HepG2 (cell line): Measurements from ENCODE around the gene CRADD. TPM values are rescaled to one million over a fixed set of nuclear protein-coding genes. Genes with fewer than 3 reads are reported as not detected.
"Not testable (repeated sequence)": the region's sequence is repeated elsewhere in the genome, so short reads cannot be mapped to it uniquely, and the experiment has no call there.

Experiments
- ATAC-seq: fragments of 200-7000 bp; cut with Tn5 transposase; 3 replicates; pipeline ENCODE4 v1.9.1; 2020; ENCODE audit warnings: mild to moderate bottlenecking, moderate library complexity
- BruUV-seq: library from RNA; stranded (reverse); fragments of 400-500 nt; replicated peaks from 2 replicates; lab custom pipeline; 2021; lab: Mats Ljungman, UMichigan
- CTCF ChIA-PET: fragments of 300-600 bp; formaldehyde crosslinking; extraction: SDS; loops from one replicate; lab custom pipeline; 2021; ENCODE audit warnings: low total read pairs, inconsistent platforms, low intra/inter-chr PET ratio; lab: Yijun Ruan, JAX
- POLR2A ChIA-PET: fragments of 350-600 bp; sonication (Branson Sonifier 250); formaldehyde crosslinking; loops from one replicate; lab custom pipeline; 2020; ENCODE audit warnings: antibody characterized with exemption, inconsistent platforms; lab: Yijun Ruan, JAX
- DNase-seq: peaks from one replicate; pipeline ENCODE4 v3.0.0-alpha.2; 2015; ENCODE audit warnings: low spot score
- FAIRE-seq: peaks from 3 replicates; lab custom pipeline; 2011; peaks lifted over from hg19 to GRCh38; lab: Jason Lieb, UNC
- H2AFZ ChIP-seq: one replicate; pipeline ENCODE4 v1.6.1; 2011; ENCODE audit warnings: low read length, inconsistent platforms
- H3K27ac ChIP-seq: fragments of 300-600 bp; 3 replicates; pipeline ENCODE4 v1.8.0; 2011; ENCODE audit warnings: mixed run types, mild to moderate bottlenecking, mixed read lengths, low read length, inconsistent platforms; ENCODE audit not compliant: insufficient read depth; ENCODE audit errors: extremely low read length
- H3K27me3 ChIP-seq, 2 experiments: fragments of 200-600 bp in 1 of 2; 2 replicates in 1 of 2; 3 replicates in 1 of 2; pipeline versions ENCODE4 v1.6.0 to v1.8.0; 2011; ENCODE audit warnings: low read length in 2 of 2, mild to moderate bottlenecking in 2 of 2, moderate library complexity in 2 of 2, inconsistent platforms in 1 of 2; ENCODE audit not compliant: insufficient read depth in 2 of 2, control insufficient read depth in 1 of 2
- H3K36me3 ChIP-seq, 2 experiments: fragments of 200-600 bp in 1 of 2; replicated peaks in 1 of 2; 2 replicates in 1 of 2; 3 replicates in 1 of 2; pipeline versions ENCODE4 v1.5.1 to v1.8.0; 2011; ENCODE audit warnings: low read length in 2 of 2, inconsistent platforms in 1 of 2; ENCODE audit not compliant: insufficient read depth in 2 of 2, control insufficient read depth in 1 of 2
- H3K4me1 ChIP-seq: 2 replicates; pipeline ENCODE4 v1.5.1; 2012; ENCODE audit warnings: low read length, inconsistent platforms; ENCODE audit not compliant: insufficient read depth
- H3K4me2 ChIP-seq: 2 replicates; pipeline ENCODE4 v1.6.0; 2011; ENCODE audit warnings: low read depth, low read length, inconsistent platforms
- H3K4me3 ChIP-seq, 3 experiments: fragments of 200-600 bp in 1 of 3; sonication (generic), shearing (Covaris generic) in 1 of 3; replicated peaks in 1 of 3; 2 replicates each; pipeline ENCODE4 v1.5.1; 2011 to 2016; ENCODE audit warnings: low read length in 3 of 3, inconsistent platforms in 2 of 3, low read depth in 2 of 3, mild to moderate bottlenecking in 2 of 3, control low read depth in 1 of 3, mixed read lengths in 1 of 3; ENCODE audit not compliant: insufficient read depth in 1 of 3
- H3K79me2 ChIP-seq: one replicate; pipeline ENCODE4 v1.6.1; 2011; ENCODE audit warnings: low read length, inconsistent platforms; ENCODE audit not compliant: insufficient read depth
- H3K9ac ChIP-seq: 2 replicates; pipeline ENCODE4 v1.6.0; 2011; ENCODE audit warnings: mild to moderate bottlenecking, low read depth, low read length, inconsistent platforms; ENCODE audit not compliant: insufficient read depth
- H3K9me3 ChIP-seq: 2 replicates; pipeline ENCODE4 v1.5.1; 2012; ENCODE audit warnings: mild to moderate bottlenecking, low read length
- H4K20me1 ChIP-seq: 2 replicates; pipeline ENCODE4 v1.6.0; 2011; ENCODE audit warnings: inconsistent platforms, mild to moderate bottlenecking, low read length, moderate library complexity; ENCODE audit not compliant: insufficient read depth
- MIXL1 ChIP-seq: IDR thresholded peaks from 2 replicates; pipeline ENCODE4 v1.6.1; 2016
- SATB2 ChIP-seq: sonication (generic); formaldehyde crosslinking; IDR thresholded peaks from 2 replicates; pipeline ENCODE4 v1.5.0; 2020; ENCODE audit warnings: missing genetic modification reagents
- SMAD9 ChIP-seq: sonication (generic); formaldehyde crosslinking; IDR thresholded peaks from 2 replicates; pipeline ENCODE4 v1.5.1; 2020; ENCODE audit warnings: mild to moderate bottlenecking, missing genetic modification reagents
- ZNF101 ChIP-seq: sonication (generic); formaldehyde crosslinking; IDR thresholded peaks from 2 replicates; pipeline ENCODE4 v1.4.0; 2020; ENCODE audit warnings: mild to moderate bottlenecking, low read depth, missing genetic modification reagents, borderline replicate concordance
- ZNF280D ChIP-seq: sonication (generic); formaldehyde crosslinking; IDR thresholded peaks from 2 replicates; pipeline ENCODE4 v1.5.1; 2020; ENCODE audit warnings: mild to moderate bottlenecking, missing genetic modification reagents
- ZNF558 ChIP-seq: sonication (generic); formaldehyde crosslinking; IDR thresholded peaks from 2 replicates; pipeline ENCODE4 v1.9.0; 2022; ENCODE audit warnings: mild to moderate bottlenecking, missing genetic modification reagents, borderline replicate concordance
- ZNF615 ChIP-seq: sonication (generic); formaldehyde crosslinking; IDR thresholded peaks from 2 replicates; pipeline ENCODE4 v1.5.0; 2020; ENCODE audit warnings: mild to moderate bottlenecking, missing genetic modification reagents, borderline replicate concordance
- WGBS: methylation state at CpG from one replicate; pipeline ENCODE4 v1.1.6; 2017; ENCODE audit warnings: low lambda C conversion rate; 5-methylcytosine and 5-hydroxymethylcytosine counted together
- in situ Hi-C: cut with HindIII; loops from 2 replicates; pipeline ENCODE4 v1.10.0; 2017; ENCODE audit warnings: low pct_unique_long_range_greater_than_20kb; ENCODE audit not compliant: extremely low pct_ligation_motif_present
- intact Hi-C: fragments of 100-400 bp; cut with micrococcal nuclease; formaldehyde crosslinking; loops from one replicate; pipeline ENCODE4 v1.10.0; 2022; ENCODE audit not compliant: unreplicated experiment
- polyA plus RNA-seq, 8 experiments: library from polyadenylated mRNA; depleted of rRNA in 3 of 8; stranded (reverse) in 7 of 8; unstranded in 1 of 8; fragments of >200 nt; fragmentation: Illumina TruSeq in 4 of 8; extraction: Trizol in 4 of 8; gene quantifications; 2 replicates each; pipeline versions ENCODE4 v1.2.1 to v1.2.3, GENCODE V29; 2011 to 2016; ENCODE audit warnings: low read depth in 4 of 8, missing spikeins in 1 of 8, mixed read lengths in 1 of 8; ENCODE audit not compliant: insufficient read depth in 1 of 8
- total RNA-seq, 5 experiments: library from RNA; depleted of rRNA; stranded (reverse); fragments of >200 nt; fragmentation: Illumina TruSeq; extraction: Trizol; gene quantifications; 2 replicates each; pipeline ENCODE4 v1.2.3, GENCODE V29; 2016; ENCODE audit warnings: low read depth in 1 of 5
- TF ChIP-seq, protein P1 (sequence below): IDR thresholded peaks from 2 replicates; pipeline ENCODE4 v1.6.1; 2016; ENCODE audit warnings: low read depth
- TF ChIP-seq, protein P2 (sequence below), 2 experiments: sonication (generic) in 1 of 2; formaldehyde crosslinking in 1 of 2; IDR thresholded peaks; 2 replicates each; pipeline versions ENCODE4 v1.4.0 to v1.6.1; 2018 to 2020; ENCODE audit warnings: missing genetic modification reagents in 2 of 2, borderline replicate concordance in 1 of 2, low read depth in 1 of 2, mild to moderate bottlenecking in 1 of 2, missing biosample characterization in 1 of 2

CRADD gene
- total and polyA plus RNA-seq, 2 of the 13 experiments (the other 11 are each of a cell fraction or from before 2014, with no cell fraction given): 12.4 to 18.8 TPM

- TF ChIP-seq ZNF280D (CRISPR knock-in tag): no peak
Measured at GRCh38 chr12:93753838-93754429, 76.8 kb downstream of the CRADD start (continued).

DNA sequence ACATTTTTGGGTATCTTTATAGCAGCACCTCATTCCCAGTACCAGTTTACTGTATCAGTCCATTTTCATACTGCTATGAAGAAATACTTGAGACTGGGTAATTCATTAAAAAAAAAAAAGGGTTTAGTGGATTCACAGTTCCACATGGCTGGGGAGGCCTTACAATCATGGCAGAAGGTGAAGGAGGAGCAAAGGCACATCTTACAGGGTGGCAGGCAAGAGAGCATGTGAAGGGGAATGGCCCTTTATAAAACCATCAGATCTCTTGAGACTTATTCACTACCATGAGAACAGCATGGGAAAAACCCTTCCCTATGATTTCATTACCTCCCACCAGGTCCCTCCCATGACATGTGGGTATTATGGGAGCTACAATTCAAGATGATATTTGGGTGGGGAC lies 77.7 kb downstream of the CRADD start:
- H4K20me1 ChIP-seq, CTCF ChIA-PET, H3K79me2 ChIP-seq, FAIRE-seq, H3K4me2 ChIP-seq, H3K27ac ChIP-seq, H3K9ac ChIP-seq, DNase-seq, H3K4me3 ChIP-seq, BruUV-seq, H3K9me3 ChIP-seq, POLR2A ChIA-PET, H3K27me3 ChIP-seq, H2AFZ ChIP-seq, ATAC-seq, H3K36me3 ChIP-seq, in situ Hi-C loops: not testable (repeated sequence)
- peaks cover 29% of the 10 kb centered on the region for H3K4me1 ChIP-seq
- intact Hi-C loops: loop anchor here (5.0 kb wide), 1 partner anchor 342 kb away; no protein-coding TSS in a partner anchor

DNA sequence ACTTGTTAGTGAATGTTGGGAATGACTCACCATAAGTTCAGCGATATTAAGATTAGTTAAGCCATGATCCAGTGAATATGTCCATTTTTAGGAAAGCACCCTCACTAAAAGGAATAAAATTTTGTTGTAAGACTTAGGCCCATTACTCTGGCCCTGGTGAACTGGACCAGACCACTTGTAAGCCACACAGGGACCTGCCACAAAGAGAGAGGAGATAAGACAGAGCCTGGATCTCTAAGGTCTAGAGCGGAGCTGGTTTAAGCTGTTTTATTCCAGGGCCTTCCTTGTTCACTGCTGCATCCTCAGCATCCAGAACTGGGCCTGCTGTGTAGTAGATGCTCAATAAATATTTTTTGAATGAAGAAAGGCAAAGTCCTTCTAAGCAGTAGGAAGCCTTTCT lies 79.1 kb downstream of the CRADD start:
- no peak overlapping the region for H3K4me2 ChIP-seq
- in situ Hi-C loops: no loop called here
- peaks cover 36% of the 10 kb centered on the region for H3K4me1 ChIP-seq
- no peak overlapping the region for H3K27ac ChIP-seq
- WGBS: 98% methylated on average over 2 of the region's 2 CpGs
- no peak overlapping the region for H3K9ac ChIP-seq
- no peaks in the 10 kb centered on the region for H3K36me3 ChIP-seq
- H2AFZ ChIP-seq: no peak overlapping the region
- ChIA-PET CTCF (no interaction called here), POLR2A (no interaction called here)
- ATAC-seq (no peak), DNase-seq (no peak), FAIRE-seq (no peak)
- BruUV-seq: no TSS peak
- no peaks in the 10 kb centered on the region for H3K27me3 ChIP-seq
- no peak overlapping the region for H3K4me3 ChIP-seq
- H3K9me3 ChIP-seq: peaks cover 8% of the 10 kb centered on the region; the same call in 1 of the 2 replicates
- intact Hi-C loops: loop anchor here (5.0 kb wide), 1 partner anchor 341 kb away; no protein-coding TSS in a partner anchor
- no peaks in the 10 kb centered on the region for H3K79me2 ChIP-seq
- no peaks in the 10 kb centered on the region for H4K20me1 ChIP-seq
- TF ChIP-seq ZNF558 (CRISPR knock-in tag) (no peak), SMAD9 (no peak), MIXL1 (CRISPR knock-in tag) (no peak), SATB2 (CRISPR knock-in tag) (no peak), ZNF615 (no peak), ZNF101 (CRISPR knock-in tag) (no peak)
- TF ChIP-seq, protein P1, sequence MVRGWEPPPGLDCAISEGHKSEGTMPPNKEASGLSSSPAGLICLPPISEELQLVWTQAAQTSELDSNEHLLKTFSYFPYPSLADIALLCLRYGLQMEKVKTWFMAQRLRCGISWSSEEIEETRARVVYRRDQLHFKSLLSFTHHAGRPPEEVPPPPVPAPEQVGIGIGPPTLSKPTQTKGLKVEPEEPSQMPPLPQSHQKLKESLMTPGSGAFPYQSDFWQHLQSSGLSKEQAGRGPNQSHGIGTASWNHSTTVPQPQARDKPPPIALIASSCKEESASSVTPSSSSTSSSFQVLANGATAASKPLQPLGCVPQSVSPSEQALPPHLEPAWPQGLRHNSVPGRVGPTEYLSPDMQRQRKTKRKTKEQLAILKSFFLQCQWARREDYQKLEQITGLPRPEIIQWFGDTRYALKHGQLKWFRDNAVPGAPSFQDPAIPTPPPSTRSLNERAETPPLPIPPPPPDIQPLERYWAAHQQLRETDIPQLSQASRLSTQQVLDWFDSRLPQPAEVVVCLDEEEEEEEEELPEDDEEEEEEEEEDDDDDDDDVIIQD (CRISPR knock-in tag): no peak
- TF ChIP-seq, protein P2, sequence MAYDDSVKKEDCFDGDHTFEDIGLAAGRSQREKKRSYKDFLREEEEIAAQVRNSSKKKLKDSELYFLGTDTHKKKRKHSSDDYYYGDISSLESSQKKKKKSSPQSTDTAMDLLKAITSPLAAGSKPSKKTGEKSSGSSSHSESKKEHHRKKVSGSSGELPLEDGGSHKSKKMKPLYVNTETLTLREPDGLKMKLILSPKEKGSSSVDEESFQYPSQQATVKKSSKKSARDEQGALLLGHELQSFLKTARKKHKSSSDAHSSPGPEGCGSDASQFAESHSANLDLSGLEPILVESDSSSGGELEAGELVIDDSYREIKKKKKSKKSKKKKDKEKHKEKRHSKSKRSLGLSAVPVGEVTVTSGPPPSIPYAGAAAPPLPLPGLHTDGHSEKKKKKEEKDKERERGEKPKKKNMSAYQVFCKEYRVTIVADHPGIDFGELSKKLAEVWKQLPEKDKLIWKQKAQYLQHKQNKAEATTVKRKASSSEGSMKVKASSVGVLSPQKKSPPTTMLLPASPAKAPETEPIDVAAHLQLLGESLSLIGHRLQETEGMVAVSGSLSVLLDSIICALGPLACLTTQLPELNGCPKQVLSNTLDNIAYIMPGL (CRISPR knock-in tag; IDR thresholded peaks at IDR 0.05; ENCODE audit: borderline replicate concordance in 1 of 2, low read depth in 1 of 2): no peak
